DMS79 treated with DMSO at 0.1 percent for 48 hours (cell line): ENCODE data around the gene STAB1.
A peak's percentile ranks its signal among the peaks of the same experiment; 100 is the strongest.

ENCODE experiments used
- DNase-seq: peaks from one replicate; lab custom pipeline; 2025; lab: John Stamatoyannopoulos, UW

Gene STAB1

GRCh38 chr3:52494886-52495495, at the start of gene STAB1:
STAB1 (plus strand) TSS chr3:52495338; CDS start chr3:52495414, 76 bp downstream.
- no peak for DNase-seq

GRCh38 chr3:52446042-52446441, 49.1 kb upstream of the STAB1 start:
- DNase-seq = no peak

- no peak for DNase-seq
Measured at GRCh38 chr3:52446631-52447511, 48.3 kb upstream of the STAB1 start.

- no peak for DNase-seq
Measured at GRCh38 chr3:52447512-52448355, 47.4 kb upstream of the STAB1 start.

GRCh38 chr3:52450489-52451236, 44.5 kb upstream of the STAB1 start:
- DNase-seq = no peak

- no peak for DNase-seq
Measured at GRCh38 chr3:52451237-52452083, 43.7 kb upstream of the STAB1 start.

- DNase-seq = no peak
Measured at GRCh38 chr3:52452126-52452525, 43.0 kb upstream of the STAB1 start.

GRCh38 chr3:52452570-52453221, 42.4 kb upstream of the STAB1 start:
- DNase-seq = no peak

GRCh38 chr3:52453496-52454249, 41.5 kb upstream of the STAB1 start, which contains the start of gene TNNC1:
TNNC1 (minus strand) TSS chr3:52454041; CDS start chr3:52454015, 26 bp downstream.
- DNase-seq = no peak

GRCh38 chr3:52454250-52454937, 40.7 kb upstream of the STAB1 start:
- no peak for DNase-seq

GRCh38 chr3:52454938-52455282, 40.2 kb upstream of the STAB1 start:
- DNase-seq = no peak

- peak; percentile 51 for DNase-seq
Measured at GRCh38 chr3:52455283-52456168, 39.6 kb upstream of the STAB1 start, which contains the start of gene NISCH. NISCH (plus strand) TSS chr3:52455604; CDS start chr3:52455642, 38 bp downstream.

- peak; percentile 3 for DNase-seq
Measured at GRCh38 chr3:52456169-52456799, 38.9 kb upstream of the STAB1 start.

GRCh38 chr3:52456800-52457183, 38.3 kb upstream of the STAB1 start:
- no peak for DNase-seq

- no peak for DNase-seq
Measured at GRCh38 chr3:52458031-52458760, 36.9 kb upstream of the STAB1 start.

- DNase-seq = no peak
Measured at GRCh38 chr3:52458770-52459545, 36.2 kb upstream of the STAB1 start.
